Measurements from ENCODE around the gene RBPJ.

Gene RBPJ

DNA sequence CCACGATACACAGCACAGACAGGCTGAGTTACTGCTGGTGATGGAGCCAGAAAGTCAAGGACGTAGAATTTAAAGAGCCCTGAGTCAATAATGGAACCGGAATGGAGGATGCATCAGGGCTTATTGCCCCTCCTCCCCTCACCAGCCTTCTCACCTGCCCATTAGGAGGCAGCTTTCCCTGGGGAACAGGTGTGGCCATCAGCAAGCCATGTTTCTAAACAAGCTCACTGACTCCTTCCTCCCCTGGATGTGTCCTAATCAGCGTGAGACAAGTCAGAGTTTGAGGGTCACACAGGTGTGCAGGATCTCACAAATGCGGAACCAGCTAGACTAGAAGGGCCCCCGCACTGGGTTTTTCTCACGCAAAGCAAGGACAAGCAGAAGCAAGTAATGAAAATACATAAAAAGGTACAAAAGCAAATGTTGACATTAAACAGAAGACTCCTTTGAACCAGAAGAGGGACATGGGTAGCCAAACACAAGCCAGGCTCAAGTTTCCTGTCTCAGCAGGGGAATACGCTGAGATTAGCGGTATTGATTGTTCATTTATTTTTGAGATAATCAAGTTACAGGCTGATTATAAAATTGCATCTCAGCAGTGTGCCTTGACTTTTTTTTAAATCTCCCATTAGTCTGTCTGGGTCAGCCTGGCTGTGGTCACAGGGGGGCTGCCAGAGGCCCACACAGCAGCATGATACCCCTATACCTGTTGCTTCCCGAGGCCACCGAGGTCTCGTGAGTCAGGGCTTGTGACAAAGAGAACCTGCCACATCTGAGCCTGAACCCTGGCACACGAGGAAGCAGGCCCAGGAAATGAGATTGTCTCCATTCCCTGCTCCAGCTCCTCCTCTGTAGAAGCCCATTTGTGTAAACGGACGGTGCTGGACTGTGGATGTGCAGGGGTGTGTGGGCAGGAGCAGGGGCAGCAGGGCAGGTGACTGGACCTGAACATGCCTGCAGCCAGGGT lies 132.0 kb downstream of the RBPJ start:
- TF ChIP-seq CTCF (IDR thresholded peaks at IDR 0.05; ENCODE audit: low read depth, low read length): no peak
- no peak for DNase-seq (ENCODE audit: extremely low read depth, low read depth)

DNA sequence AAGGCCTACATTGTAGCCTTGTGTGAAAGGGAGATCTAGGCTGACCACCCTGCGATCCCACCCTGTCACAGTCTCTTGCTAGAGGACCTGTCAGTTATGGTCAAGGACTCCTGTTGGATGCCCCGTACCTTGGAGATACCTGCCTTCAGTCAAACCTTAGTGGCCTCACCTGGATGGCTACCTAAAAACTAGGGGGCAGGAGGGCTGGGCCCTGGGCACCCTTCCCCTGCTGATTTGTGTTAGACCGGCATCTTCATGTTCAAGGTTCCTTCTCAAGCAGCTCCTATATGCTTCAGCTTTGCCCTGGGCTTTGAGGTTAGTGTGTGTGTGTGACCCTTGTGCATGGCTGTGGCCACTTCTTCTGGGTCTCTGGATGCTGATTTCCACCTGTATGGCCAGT lies 134.1 kb downstream of the RBPJ start:
- no peak for TF ChIP-seq CTCF (IDR thresholded peaks at IDR 0.05; ENCODE audit: low read depth, low read length)
- no peak for DNase-seq (ENCODE audit: extremely low read depth, low read depth)

DNA sequence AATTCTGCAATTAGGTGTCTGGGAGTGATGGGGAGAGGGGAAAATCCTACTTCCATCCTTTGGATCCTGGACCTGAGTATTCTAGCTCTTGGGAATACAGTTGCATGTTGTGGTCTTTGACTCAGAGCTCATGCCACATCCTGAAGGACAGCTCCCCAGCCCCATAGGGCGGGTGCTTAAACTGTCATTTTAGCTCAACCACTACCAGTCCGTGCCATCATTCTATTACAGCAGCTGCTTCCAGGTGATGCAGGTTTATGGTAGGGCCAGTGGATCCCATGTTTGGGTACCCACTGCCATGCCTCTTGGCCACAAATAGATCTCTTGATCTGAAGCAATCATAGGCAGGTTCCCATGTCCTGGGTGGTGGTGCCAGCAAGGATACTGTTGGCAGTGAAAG lies 134.8 kb downstream of the RBPJ start:
- no peak for TF ChIP-seq CTCF (IDR thresholded peaks at IDR 0.05; ENCODE audit: low read depth, low read length)
- no peak for DNase-seq (ENCODE audit: extremely low read depth, low read depth)

DNA sequence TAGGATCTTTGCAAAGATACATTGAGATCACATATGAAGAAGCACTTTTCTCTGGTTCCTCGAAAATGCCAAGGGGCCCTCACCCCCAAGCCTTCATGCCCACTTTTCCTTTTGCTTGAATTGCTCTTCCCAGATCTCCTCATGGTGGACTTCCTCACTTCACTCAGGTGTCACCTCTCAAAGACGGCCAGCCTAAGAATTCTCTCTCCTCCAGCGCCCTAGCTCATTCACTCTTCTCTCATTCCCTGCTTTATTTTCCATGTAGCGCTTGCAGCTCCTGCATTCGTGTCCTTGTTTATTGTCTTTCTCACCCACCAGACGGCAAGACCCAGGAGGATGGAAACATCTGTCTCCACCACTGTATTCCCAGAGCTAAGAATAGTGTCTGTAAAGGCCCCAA lies 136.6 kb downstream of the RBPJ start:
- DNase-seq (ENCODE audit: extremely low read depth, low read depth): no peak
- no peak for TF ChIP-seq CTCF (IDR thresholded peaks at IDR 0.05; ENCODE audit: low read depth, low read length)

DNA sequence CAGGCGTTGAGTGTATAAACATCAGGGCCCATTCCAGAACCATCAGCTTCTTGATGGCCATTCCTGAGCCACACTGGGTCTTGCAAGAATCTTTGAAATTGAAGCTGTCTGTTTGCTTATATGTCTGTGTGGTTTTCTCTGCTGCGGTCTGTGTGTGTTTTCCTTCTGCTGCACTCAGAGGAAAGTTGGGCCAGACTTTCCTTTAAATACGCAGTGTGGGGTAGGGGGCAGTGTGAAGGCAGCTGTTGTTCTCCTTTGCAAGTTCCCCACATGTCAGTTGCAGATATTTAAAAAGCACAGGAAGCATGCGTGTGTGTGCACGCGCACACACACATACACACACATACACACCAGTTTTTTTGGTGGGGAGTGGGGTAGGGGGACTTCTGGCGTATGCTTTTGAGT lies 137.3 kb downstream of the RBPJ start:
- no peak for TF ChIP-seq CTCF (IDR thresholded peaks at IDR 0.05; ENCODE audit: low read depth, low read length)

DNA sequence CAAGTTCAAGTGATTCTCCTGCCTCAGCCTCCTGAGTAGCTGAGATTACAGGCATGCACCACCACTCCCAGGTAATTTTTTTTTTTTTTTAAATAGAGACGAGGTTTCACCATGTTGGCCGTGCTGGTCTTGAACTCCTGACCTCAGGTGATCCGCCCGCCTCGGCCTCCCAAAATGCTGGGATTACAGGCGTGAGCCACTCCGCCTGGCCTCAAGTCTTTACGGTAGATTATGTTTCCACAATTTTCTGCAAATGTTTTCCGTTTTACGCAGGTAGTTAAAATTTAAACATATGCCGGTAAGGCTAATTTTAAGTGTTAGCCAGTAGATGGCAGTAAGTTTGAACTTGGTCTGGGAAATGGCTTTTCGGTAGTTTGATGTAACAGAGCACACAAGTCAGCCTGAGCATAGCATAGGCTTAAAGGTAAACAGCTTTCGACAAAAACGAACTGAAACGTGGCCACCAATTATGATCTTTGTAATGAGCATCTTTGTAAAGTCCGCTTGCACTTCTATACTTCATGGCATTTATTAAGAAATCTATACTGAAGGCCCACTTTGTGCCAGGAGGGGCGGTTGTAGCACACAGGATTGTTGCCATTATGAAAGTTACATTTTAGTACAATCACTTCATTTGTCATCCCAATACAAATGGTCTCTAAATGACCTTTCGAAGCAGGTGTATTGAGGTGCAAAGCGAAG lies 138.4 kb downstream of the RBPJ start:
- peak; percentile 47 for DNase-seq (ENCODE audit: extremely low read depth, low read depth)
- TF ChIP-seq CTCF (IDR thresholded peaks at IDR 0.05; ENCODE audit: low read depth, low read length): peak; percentile 59

More for the DNA sequence above, 137.3 kb downstream of the RBPJ start:
- no peak for DNase-seq (ENCODE audit: extremely low read depth, low read depth)

Data from AG09319 (cell line).